HEK293 (cell line): ENCODE data around the gene HSDL2.

Experiments
- CTCF ChIA-PET: fragments of 350-600 bp; formaldehyde crosslinking; extraction: SDS; loops from one replicate; lab custom pipeline; 2021; ENCODE audit warnings: antibody characterized with exemption; lab: Yijun Ruan, JAX
- POLR2A ChIA-PET: fragments of 300-600 bp; formaldehyde crosslinking; extraction: SDS; loops from one replicate; lab custom pipeline; 2020; ENCODE audit warnings: antibody characterized with exemption, inconsistent platforms; lab: Yijun Ruan, JAX
- H3K27ac ChIP-seq: fragments of 200-500 bp; sonication (Bioruptor generic); 2 replicates; pipeline ENCODE4 v1.5.1; 2014; ENCODE audit warnings: low read depth, low read length, control low read depth, inconsistent platforms; ENCODE audit errors: extremely low read depth
- H3K36me3 ChIP-seq, 2 experiments: fragments of 200-500 bp in 1 of 2; sonication (Bioruptor generic) in 1 of 2; 1 replicate in 1 of 2; 2 replicates in 1 of 2; pipeline ENCODE4 v1.5.1; 2014 to 2017; ENCODE audit warnings: inconsistent platforms in 2 of 2, low read length in 2 of 2; ENCODE audit not compliant: control insufficient read depth in 2 of 2, insufficient read depth in 1 of 2
- H3K4me1 ChIP-seq: fragments of 200-500 bp; sonication (Bioruptor generic); 2 replicates; pipeline ENCODE4 v1.5.1; 2014; ENCODE audit warnings: mild to moderate bottlenecking, low read length, inconsistent platforms; ENCODE audit not compliant: control insufficient read depth, insufficient read depth
- H3K4me3 ChIP-seq: 2 replicates; pipeline ENCODE4 v1.5.1; 2011; ENCODE audit warnings: low read depth, mild to moderate bottlenecking, control low read depth, low read length, moderate library complexity
- H3K9me3 ChIP-seq: fragments of 200-500 bp; sonication (Bioruptor generic); 2 replicates; pipeline ENCODE4 v1.5.1; 2014; ENCODE audit warnings: low read depth, low read length, inconsistent platforms; ENCODE audit not compliant: control insufficient read depth, insufficient read depth
- PBX3 ChIP-seq: sonication (generic); formaldehyde crosslinking; IDR thresholded peaks from 2 replicates; pipeline ENCODE4 v1.8.1; 2022; ENCODE audit warnings: mild to moderate bottlenecking, moderate library complexity, missing genetic modification reagents
- PRDM6 ChIP-seq: fragments of 450-650 bp; formaldehyde crosslinking; IDR thresholded peaks from 2 replicates; pipeline ENCODE4 v1.5.1; 2017; ENCODE audit warnings: missing biosample characterization, missing genetic modification characterization
- TCF7L2 ChIP-seq: IDR thresholded peaks from 2 replicates; pipeline ENCODE4 v1.6.1; 2011; ENCODE audit warnings: low read depth, mild to moderate bottlenecking, inconsistent platforms, low read length, moderate library complexity, borderline replicate concordance
- TRIM28 ChIP-seq: IDR thresholded peaks from 2 replicates; pipeline ENCODE4 v1.6.1; 2011; ENCODE audit warnings: low read length, control low read depth, borderline replicate concordance
- ZBTB17 ChIP-seq: fragments of 450-650 bp; formaldehyde crosslinking; IDR thresholded peaks from 2 replicates; pipeline ENCODE4 v1.5.1; 2016; ENCODE audit warnings: missing biosample characterization, missing genetic modification characterization
- ZNF138 ChIP-seq: fragments of 450-650 bp; formaldehyde crosslinking; IDR thresholded peaks from 2 replicates; pipeline ENCODE4 v1.5.1; 2016; ENCODE audit warnings: missing biosample characterization, missing genetic modification characterization, borderline replicate concordance
- ZNF223 ChIP-seq: fragments of 450-650 bp; formaldehyde crosslinking; IDR thresholded peaks from 2 replicates; pipeline ENCODE4 v1.5.1; 2016; ENCODE audit warnings: missing biosample characterization, missing genetic modification characterization
- ZNF350 ChIP-seq: fragments of 450-650 bp; formaldehyde crosslinking; IDR thresholded peaks from 2 replicates; pipeline ENCODE4 v1.5.0; 2017; ENCODE audit warnings: missing biosample characterization, mild to moderate bottlenecking, missing genetic modification characterization
- ZNF423 ChIP-seq: fragments of 450-650 bp; formaldehyde crosslinking; IDR thresholded peaks from 2 replicates; pipeline ENCODE4 v1.5.1; 2016; ENCODE audit warnings: missing biosample characterization, missing genetic modification characterization
- ZNF529 ChIP-seq: fragments of 450-650 bp; formaldehyde crosslinking; IDR thresholded peaks from 2 replicates; pipeline ENCODE4 v1.5.1; 2017; ENCODE audit warnings: missing genetic modification characterization, missing biosample characterization; ENCODE audit not compliant: insufficient replicate concordance
- ZNF571 ChIP-seq: fragments of 450-650 bp; formaldehyde crosslinking; IDR thresholded peaks from 2 replicates; pipeline ENCODE4 v1.5.0; 2017; ENCODE audit warnings: missing biosample characterization, missing genetic modification characterization
- ZNF600 ChIP-seq: fragments of 450-650 bp; formaldehyde crosslinking; IDR thresholded peaks from 2 replicates; pipeline ENCODE4 v1.5.1; 2016; ENCODE audit warnings: missing biosample characterization, missing genetic modification characterization
- ZNF664 ChIP-seq: fragments of 450-650 bp; formaldehyde crosslinking; IDR thresholded peaks from 2 replicates; pipeline ENCODE4 v1.5.1; 2016; ENCODE audit warnings: missing biosample characterization, missing genetic modification characterization
- ZNF670 ChIP-seq: fragments of 450-650 bp; formaldehyde crosslinking; IDR thresholded peaks from 2 replicates; pipeline ENCODE4 v1.5.1; 2016; ENCODE audit warnings: missing biosample characterization, missing genetic modification characterization, low read depth
- ZNF830 ChIP-seq: fragments of 450-650 bp; IDR thresholded peaks from 2 replicates; pipeline ENCODE4 v1.5.0; 2018; ENCODE audit warnings: missing biosample characterization, missing genetic modification characterization, low read depth, mild to moderate bottlenecking, moderate library complexity
- ZSCAN30 ChIP-seq: fragments of 450-650 bp; IDR thresholded peaks from 2 replicates; pipeline ENCODE4 v1.5.1; 2018; ENCODE audit warnings: missing biosample characterization, mild to moderate bottlenecking, missing genetic modification characterization, moderate library complexity
- TF ChIP-seq, protein P1 (sequence below): fragments of 450-650 bp; formaldehyde crosslinking; IDR thresholded peaks from 2 replicates; pipeline ENCODE4 v1.5.1; 2016; ENCODE audit warnings: missing biosample characterization, missing genetic modification characterization
- TF ChIP-seq, protein P2 (sequence below): fragments of 450-650 bp; formaldehyde crosslinking; IDR thresholded peaks from 2 replicates; pipeline ENCODE4 v1.5.1; 2016; ENCODE audit warnings: missing biosample characterization, missing genetic modification characterization
- TF ChIP-seq, protein P3 (sequence below): fragments of 450-650 bp; formaldehyde crosslinking; IDR thresholded peaks from 2 replicates; pipeline ENCODE4 v1.5.1; 2017; ENCODE audit warnings: missing biosample characterization, missing genetic modification characterization
- TF ChIP-seq, protein P4 (sequence below): fragments of 450-650 bp; formaldehyde crosslinking; IDR thresholded peaks from 2 replicates; pipeline ENCODE4 v1.5.1; 2016; ENCODE audit warnings: missing biosample characterization, missing genetic modification characterization
- TF ChIP-seq, protein P5 (sequence below): fragments of 450-650 bp; formaldehyde crosslinking; IDR thresholded peaks from 2 replicates; pipeline ENCODE4 v1.5.1; 2016; ENCODE audit warnings: missing biosample characterization, missing genetic modification characterization

HSDL2 gene

DNA sequence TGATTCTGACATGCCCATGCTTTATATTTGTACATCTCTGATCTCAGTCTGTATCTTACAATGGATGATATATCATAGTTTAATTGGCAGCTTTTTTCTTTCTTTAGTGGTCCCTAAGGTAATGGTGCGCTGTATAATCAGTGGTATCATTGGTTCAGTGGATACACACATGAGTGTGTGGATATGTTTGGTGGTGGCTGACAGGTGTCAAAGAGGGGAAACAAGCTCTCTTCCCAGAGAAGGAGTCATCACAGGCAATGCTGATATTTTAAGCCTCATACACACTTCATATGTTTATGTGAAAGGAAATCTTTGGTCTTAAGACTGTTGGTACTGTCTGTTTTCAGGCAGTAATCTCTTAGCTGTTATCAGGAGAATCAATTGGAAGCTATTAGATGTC is 54.6 kb downstream of the HSDL2 start:
- ChIA-PET CTCF (interaction anchor here (2.3 kb wide), 1 partner anchor 9 kb away, joined by 9 read pairs; no protein-coding TSS in a partner anchor), POLR2A (no interaction called here)
- Histone ChIP-seq H3K4me1 (no peaks in the 10 kb centered on the region), H3K9me3 (no peaks in the 10 kb centered on the region), H3K4me3 (no peak overlapping the region), H3K36me3 (peaks cover 0 to 4% of the 10 kb centered on the region in 2 experiments; a peak in 2 of 3 replicates), H3K27ac (no peak overlapping the region)
- TF ChIP-seq, protein P1, sequence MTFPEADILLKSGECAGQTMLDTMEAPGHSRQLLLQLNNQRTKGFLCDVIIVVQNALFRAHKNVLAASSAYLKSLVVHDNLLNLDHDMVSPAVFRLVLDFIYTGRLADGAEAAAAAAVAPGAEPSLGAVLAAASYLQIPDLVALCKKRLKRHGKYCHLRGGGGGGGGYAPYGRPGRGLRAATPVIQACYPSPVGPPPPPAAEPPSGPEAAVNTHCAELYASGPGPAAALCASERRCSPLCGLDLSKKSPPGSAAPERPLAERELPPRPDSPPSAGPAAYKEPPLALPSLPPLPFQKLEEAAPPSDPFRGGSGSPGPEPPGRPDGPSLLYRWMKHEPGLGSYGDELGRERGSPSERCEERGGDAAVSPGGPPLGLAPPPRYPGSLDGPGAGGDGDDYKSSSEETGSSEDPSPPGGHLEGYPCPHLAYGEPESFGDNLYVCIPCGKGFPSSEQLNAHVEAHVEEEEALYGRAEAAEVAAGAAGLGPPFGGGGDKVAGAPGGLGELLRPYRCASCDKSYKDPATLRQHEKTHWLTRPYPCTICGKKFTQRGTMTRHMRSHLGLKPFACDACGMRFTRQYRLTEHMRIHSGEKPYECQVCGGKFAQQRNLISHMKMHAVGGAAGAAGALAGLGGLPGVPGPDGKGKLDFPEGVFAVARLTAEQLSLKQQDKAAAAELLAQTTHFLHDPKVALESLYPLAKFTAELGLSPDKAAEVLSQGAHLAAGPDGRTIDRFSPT (tag by site-specific recombination), result no peak
- TF ChIP-seq ZNF664 (tag by site-specific recombination) (no peak), PBX3 (no peak)

DNA sequence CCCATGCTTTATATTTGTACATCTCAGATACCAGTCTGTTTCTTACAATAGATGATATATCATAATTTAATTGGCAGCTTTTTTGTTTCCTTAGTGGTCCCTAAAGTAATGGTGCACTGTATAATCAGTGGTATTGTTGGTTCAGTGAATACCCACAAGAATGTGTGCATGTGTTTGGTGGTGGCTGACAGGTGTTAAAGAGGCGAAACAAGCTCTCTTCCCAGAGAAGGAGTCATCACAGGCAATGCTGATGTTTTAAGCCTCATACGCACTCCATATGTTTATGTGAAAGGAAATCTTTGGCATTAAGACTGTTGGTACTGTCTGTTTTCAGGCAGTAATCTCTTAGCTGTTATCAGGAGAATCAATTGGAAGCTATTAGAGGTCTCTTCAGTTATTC is 57.5 kb downstream of the HSDL2 start:
- POLR2A ChIA-PET, result no interaction called here

GRCh38 chr9:112439171-112439570 is 59.3 kb downstream of the HSDL2 start:
- ChIA-PET POLR2A (no interaction called here), CTCF (interaction anchor here (0.6 kb wide), 1 partner anchor 39 kb away, joined by 3 read pairs; no protein-coding TSS in a partner anchor)
- Histone ChIP-seq H3K4me1 (no peaks in the 10 kb centered on the region), H3K36me3 (peaks cover 0 to 3% of the 10 kb centered on the region in 2 experiments; a peak in 2 of 3 replicates), H3K9me3 (no peaks in the 10 kb centered on the region), H3K27ac (no peak overlapping the region), H3K4me3 (no peak overlapping the region)
- TF ChIP-seq PRDM6 (tag by site-specific recombination) (no peak), ZNF423 (tag by site-specific recombination) (no peak), ZNF529 (tag by site-specific recombination) (no peak), ZNF670 (no peak), ZNF571 (tag by site-specific recombination) (no peak), ZNF223 (tag by site-specific recombination) (no peak), ZNF138 (tag by site-specific recombination) (no peak)
- TF ChIP-seq, protein P2, sequence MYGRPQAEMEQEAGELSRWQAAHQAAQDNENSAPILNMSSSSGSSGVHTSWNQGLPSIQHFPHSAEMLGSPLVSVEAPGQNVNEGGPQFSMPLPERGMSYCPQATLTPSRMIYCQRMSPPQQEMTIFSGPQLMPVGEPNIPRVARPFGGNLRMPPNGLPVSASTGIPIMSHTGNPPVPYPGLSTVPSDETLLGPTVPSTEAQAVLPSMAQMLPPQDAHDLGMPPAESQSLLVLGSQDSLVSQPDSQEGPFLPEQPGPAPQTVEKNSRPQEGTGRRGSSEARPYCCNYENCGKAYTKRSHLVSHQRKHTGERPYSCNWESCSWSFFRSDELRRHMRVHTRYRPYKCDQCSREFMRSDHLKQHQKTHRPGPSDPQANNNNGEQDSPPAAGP (tag by site-specific recombination), result no peak
- TF ChIP-seq, protein P3, sequence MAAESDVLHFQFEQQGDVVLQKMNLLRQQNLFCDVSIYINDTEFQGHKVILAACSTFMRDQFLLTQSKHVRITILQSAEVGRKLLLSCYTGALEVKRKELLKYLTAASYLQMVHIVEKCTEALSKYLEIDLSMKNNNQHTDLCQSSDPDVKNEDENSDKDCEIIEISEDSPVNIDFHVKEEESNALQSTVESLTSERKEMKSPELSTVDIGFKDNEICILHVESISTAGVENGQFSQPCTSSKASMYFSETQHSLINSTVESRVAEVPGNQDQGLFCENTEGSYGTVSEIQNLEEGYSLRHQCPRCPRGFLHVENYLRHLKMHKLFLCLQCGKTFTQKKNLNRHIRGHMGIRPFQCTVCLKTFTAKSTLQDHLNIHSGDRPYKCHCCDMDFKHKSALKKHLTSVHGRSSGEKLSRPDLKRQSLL (tag by site-specific recombination), result no peak

More for the DNA sequence above, 57.5 kb downstream of the HSDL2 start:
- CTCF ChIA-PET, result interaction anchor here (0.7 kb wide), 1 partner anchor 1090 kb away, joined by 3 read pairs; no protein-coding TSS in a partner anchor
- Histone ChIP-seq H3K4me3 (no peak overlapping the region), H3K4me1 (no peaks in the 10 kb centered on the region), H3K27ac (no peak overlapping the region), H3K9me3 (no peaks in the 10 kb centered on the region), H3K36me3 (no peaks in the 10 kb centered on the region; a peak in 1 of 3 replicates)
- TF ChIP-seq ZNF571 (tag by site-specific recombination) (no peak), ZNF830 (tag by site-specific recombination) (no peak), TCF7L2 (no peak), TRIM28 (no peak), ZSCAN30 (no peak), ZBTB17 (tag by site-specific recombination) (no peak), ZNF600 (tag by site-specific recombination) (no peak), ZNF350 (tag by site-specific recombination) (no peak)
- TF ChIP-seq, protein P4, sequence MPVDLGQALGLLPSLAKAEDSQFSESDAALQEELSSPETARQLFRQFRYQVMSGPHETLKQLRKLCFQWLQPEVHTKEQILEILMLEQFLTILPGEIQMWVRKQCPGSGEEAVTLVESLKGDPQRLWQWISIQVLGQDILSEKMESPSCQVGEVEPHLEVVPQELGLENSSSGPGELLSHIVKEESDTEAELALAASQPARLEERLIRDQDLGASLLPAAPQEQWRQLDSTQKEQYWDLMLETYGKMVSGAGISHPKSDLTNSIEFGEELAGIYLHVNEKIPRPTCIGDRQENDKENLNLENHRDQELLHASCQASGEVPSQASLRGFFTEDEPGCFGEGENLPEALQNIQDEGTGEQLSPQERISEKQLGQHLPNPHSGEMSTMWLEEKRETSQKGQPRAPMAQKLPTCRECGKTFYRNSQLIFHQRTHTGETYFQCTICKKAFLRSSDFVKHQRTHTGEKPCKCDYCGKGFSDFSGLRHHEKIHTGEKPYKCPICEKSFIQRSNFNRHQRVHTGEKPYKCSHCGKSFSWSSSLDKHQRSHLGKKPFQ (tag by site-specific recombination), result no peak
- TF ChIP-seq, protein P5, sequence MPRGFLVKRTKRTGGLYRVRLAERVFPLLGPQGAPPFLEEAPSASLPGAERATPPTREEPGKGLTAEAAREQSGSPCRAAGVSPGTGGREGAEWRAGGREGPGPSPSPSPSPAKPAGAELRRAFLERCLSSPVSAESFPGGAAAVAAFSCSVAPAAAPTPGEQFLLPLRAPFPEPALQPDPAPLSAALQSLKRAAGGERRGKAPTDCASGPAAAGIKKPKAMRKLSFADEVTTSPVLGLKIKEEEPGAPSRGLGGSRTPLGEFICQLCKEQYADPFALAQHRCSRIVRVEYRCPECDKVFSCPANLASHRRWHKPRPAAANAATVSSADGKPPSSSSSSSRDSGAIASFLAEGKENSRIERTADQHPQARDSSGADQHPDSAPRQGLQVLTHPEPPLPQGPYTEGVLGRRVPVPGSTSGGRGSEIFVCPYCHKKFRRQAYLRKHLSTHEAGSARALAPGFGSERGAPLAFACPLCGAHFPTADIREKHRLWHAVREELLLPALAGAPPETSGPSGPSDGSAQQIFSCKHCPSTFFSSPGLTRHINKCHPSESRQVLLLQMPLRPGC (tag by site-specific recombination), result no peak
